Astrocyte (in vitro differentiated cells and primary cell): Measurements from ENCODE around the gene CPM. TPM values are rescaled to one million over a fixed set of nuclear protein-coding genes. Genes with fewer than 3 reads are reported as not detected.

Experiments
- DNase-seq: peaks from one replicate; pipeline ENCODE4 v3.0.0-alpha.2; 2010; ENCODE audit warnings: low read depth
- FAIRE-seq: peaks from 2 replicates; lab custom pipeline; 2011; peaks lifted over from hg19 to GRCh38; lab: Jason Lieb, UNC
- H2AFZ ChIP-seq: 2 replicates; pipeline ENCODE4 v1.6.0; 2012; ENCODE audit warnings: low read depth, low read length, inconsistent platforms
- H3K27ac ChIP-seq: 2 replicates; pipeline ENCODE4 v1.5.1; 2011; ENCODE audit warnings: low read depth, low read length, inconsistent platforms
- H3K27me3 ChIP-seq: 2 replicates; pipeline ENCODE4 v1.6.0; 2011; ENCODE audit warnings: low read length, inconsistent platforms; ENCODE audit not compliant: insufficient read depth
- H3K36me3 ChIP-seq: 2 replicates; pipeline ENCODE4 v1.5.1; 2011; ENCODE audit warnings: low read length, inconsistent platforms; ENCODE audit not compliant: insufficient read depth
- H3K4me1 ChIP-seq: 2 replicates; pipeline ENCODE4 v1.5.1; 2011; ENCODE audit warnings: low read length, inconsistent platforms; ENCODE audit not compliant: insufficient read depth
- H3K4me2 ChIP-seq: 2 replicates; pipeline ENCODE4 v1.6.0; 2012; ENCODE audit warnings: low read length, inconsistent platforms
- H3K4me3 ChIP-seq: 2 replicates; pipeline ENCODE4 v1.5.1; 2011; ENCODE audit warnings: low read depth, mild to moderate bottlenecking, low read length, inconsistent platforms; ENCODE audit not compliant: insufficient read depth
- H3K79me2 ChIP-seq: 2 replicates; pipeline ENCODE4 v1.6.0; 2012; ENCODE audit warnings: mild to moderate bottlenecking, low read length, inconsistent platforms; ENCODE audit not compliant: insufficient read depth
- H3K9ac ChIP-seq: 2 replicates; pipeline ENCODE4 v1.6.0; 2012; ENCODE audit warnings: mild to moderate bottlenecking, low read length, inconsistent platforms
- H3K9me3 ChIP-seq: 2 replicates; pipeline ENCODE4 v1.5.1; 2012; ENCODE audit warnings: low read depth, mild to moderate bottlenecking, low read length, inconsistent platforms; ENCODE audit not compliant: insufficient read depth
- H4K20me1 ChIP-seq: 2 replicates; pipeline ENCODE4 v1.6.0; 2012; ENCODE audit warnings: low read length, inconsistent platforms; ENCODE audit not compliant: insufficient read depth
- H3K27ac Mint-ChIP-seq: one replicate; pipeline ENCODE4 v1.8.0; 2021; ENCODE audit warnings: mild to moderate bottlenecking, mixed read lengths; ENCODE audit not compliant: unreplicated experiment
- H3K27me3 Mint-ChIP-seq: one replicate; pipeline ENCODE4 v1.8.0; 2021; ENCODE audit warnings: low read depth, mixed read lengths; ENCODE audit not compliant: unreplicated experiment
- H3K36me3 Mint-ChIP-seq: one replicate; pipeline ENCODE4 v1.8.0; 2021; ENCODE audit warnings: low read depth, mixed read lengths; ENCODE audit not compliant: unreplicated experiment
- H3K4me1 Mint-ChIP-seq: one replicate; pipeline ENCODE4 v1.8.0; 2021; ENCODE audit warnings: low read depth, mixed read lengths; ENCODE audit not compliant: unreplicated experiment
- H3K4me3 Mint-ChIP-seq: one replicate; pipeline ENCODE4 v1.8.0; 2021; ENCODE audit warnings: mild to moderate bottlenecking, moderate library complexity, mixed read lengths; ENCODE audit not compliant: unreplicated experiment
- H3K9me3 Mint-ChIP-seq: one replicate; pipeline ENCODE4 v1.8.0; 2021; ENCODE audit warnings: mild to moderate bottlenecking, mixed read lengths; ENCODE audit not compliant: unreplicated experiment
- CTCF ChIP-seq: IDR thresholded peaks from 2 replicates; pipeline ENCODE4 v1.5.1; 2011; ENCODE audit warnings: low read depth, mild to moderate bottlenecking, inconsistent platforms, low read length, moderate library complexity; ENCODE audit not compliant: insufficient read depth
- EZH2 ChIP-seq: IDR thresholded peaks from 2 replicates; pipeline ENCODE4 v1.6.1; 2012; ENCODE audit warnings: mild to moderate bottlenecking, low read length, inconsistent platforms; ENCODE audit not compliant: insufficient read depth
- total RNA-seq: library from RNA; stranded (reverse); gene quantifications from 2 replicates; pipeline ENCODE4 v1.2.1, GENCODE V29; 2021

The CPM gene
- total RNA-seq, 1 donor from 2014 or later: 2.7 TPM

DNA sequence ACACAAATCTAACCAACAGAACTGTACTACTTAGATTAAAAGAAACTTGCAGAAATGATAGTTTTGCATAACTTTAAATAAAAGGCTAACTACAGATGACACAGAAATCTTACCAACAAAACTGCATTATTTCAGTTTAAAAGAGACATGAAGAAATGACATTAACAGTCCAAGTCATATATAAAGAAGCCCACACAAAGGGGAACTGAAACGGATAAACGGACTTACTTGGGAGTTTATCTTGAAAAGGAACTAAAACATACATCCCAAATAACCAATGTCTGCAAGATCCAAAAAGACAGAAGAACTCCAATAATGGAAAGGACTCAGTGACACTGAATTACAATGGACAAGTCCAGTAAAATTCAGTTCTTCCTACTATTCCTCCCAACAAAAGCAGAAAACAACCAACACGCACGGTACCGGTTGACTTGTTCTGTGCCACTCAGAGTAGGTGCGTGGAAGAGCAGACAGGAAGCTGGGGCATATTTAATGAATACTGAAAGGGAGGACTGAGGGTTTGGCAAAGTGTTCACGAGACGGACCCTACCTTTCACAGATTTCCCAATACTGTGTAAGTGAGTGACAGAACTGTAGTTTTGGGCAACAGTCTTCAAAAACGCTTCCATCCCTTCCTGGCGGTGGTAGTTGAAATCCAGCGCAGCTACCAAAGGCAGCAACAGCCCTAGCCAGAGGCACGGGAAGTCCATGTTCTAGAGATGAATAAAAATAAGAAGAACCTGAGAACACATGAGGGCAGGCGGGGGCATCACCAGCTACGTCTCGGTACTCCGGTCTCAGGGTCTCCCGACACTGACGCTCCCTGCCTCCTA, 627 bp downstream of the CPM start:
- TF ChIP-seq EZH2 (no peak), CTCF (no peak)
- peaks cover 2% of the 10 kb centered on the region for H3K9me3 Mint-ChIP-seq
- H3K4me3 Mint-ChIP-seq: peak overlapping the region; percentile 84
- Histone ChIP-seq H3K4me2 (peak overlapping the region; percentile 80), H3K9ac (peak overlapping the region; percentile 52), H3K27ac (no peak overlapping the region), H3K4me1 (peaks cover 13% of the 10 kb centered on the region), H2AFZ (peak overlapping the region; percentile 96), H4K20me1 (no peaks in the 10 kb centered on the region), H3K9me3 (no peaks in the 10 kb centered on the region), H3K4me3 (peak overlapping the region; percentile 69), H3K27me3 (peaks cover 8% of the 10 kb centered on the region), H3K36me3 (no peaks in the 10 kb centered on the region), H3K79me2 (no peaks in the 10 kb centered on the region)
- no peaks in the 10 kb centered on the region for H3K36me3 Mint-ChIP-seq
- peaks cover 24% of the 10 kb centered on the region for H3K27me3 Mint-ChIP-seq
- no peak overlapping the region for H3K27ac Mint-ChIP-seq
- H3K4me1 Mint-ChIP-seq: no peaks in the 10 kb centered on the region
- FAIRE-seq (no peak), DNase-seq (peak; percentile 17)

DNA sequence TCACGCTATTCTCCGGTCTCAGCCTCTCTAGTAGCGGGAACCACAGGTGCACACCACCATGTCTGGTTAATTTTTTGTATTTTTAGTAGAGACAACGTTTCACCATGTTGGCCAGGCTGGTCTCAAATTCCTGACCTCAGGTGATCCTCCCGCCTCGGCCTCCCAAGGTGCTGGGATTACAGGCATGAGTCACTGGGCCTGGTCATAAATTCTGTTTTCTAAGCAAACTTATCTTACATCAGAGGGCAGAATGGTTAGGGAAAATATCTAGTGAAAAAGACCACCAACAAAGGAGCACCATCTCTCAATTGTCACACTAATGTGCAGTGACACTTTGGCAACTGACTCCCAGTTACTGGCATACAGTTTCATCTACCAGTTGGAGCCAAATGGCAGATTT, 2.8 kb downstream of the CPM start:
- H3K4me1 Mint-ChIP-seq: no peaks in the 10 kb centered on the region
- no peaks in the 10 kb centered on the region for H3K36me3 ChIP-seq
- no peak overlapping the region for H3K4me3 Mint-ChIP-seq

More for the DNA sequence above, 2.8 kb downstream of the CPM start:
- no peak for TF ChIP-seq EZH2
- no peak for TF ChIP-seq CTCF
- FAIRE-seq (no peak), DNase-seq (no peak)
- Histone ChIP-seq H3K4me1 (peaks cover 13% of the 10 kb centered on the region), H3K9me3 (no peaks in the 10 kb centered on the region), H2AFZ (no peak overlapping the region), H3K4me2 (no peak overlapping the region), H3K27ac (no peak overlapping the region), H4K20me1 (no peaks in the 10 kb centered on the region), H3K79me2 (no peaks in the 10 kb centered on the region), H3K27me3 (peaks cover 8% of the 10 kb centered on the region), H3K9ac (no peak overlapping the region), H3K4me3 (no peak overlapping the region)
- H3K27me3 Mint-ChIP-seq: peaks cover 16% of the 10 kb centered on the region
- H3K36me3 Mint-ChIP-seq: no peaks in the 10 kb centered on the region
- no peak overlapping the region for H3K27ac Mint-ChIP-seq
- H3K9me3 Mint-ChIP-seq: peaks cover 2% of the 10 kb centered on the region
